ENCODE data around the gene DMRTC1. TPM values are rescaled to one million over a fixed set of nuclear protein-coding genes. Genes with fewer than 3 reads are reported as not detected.
"Not testable (repeated sequence)": the region's sequence is repeated elsewhere in the genome, so short reads cannot be mapped to it uniquely, and the experiment has no call there.

Gene DMRTC1, protein sequence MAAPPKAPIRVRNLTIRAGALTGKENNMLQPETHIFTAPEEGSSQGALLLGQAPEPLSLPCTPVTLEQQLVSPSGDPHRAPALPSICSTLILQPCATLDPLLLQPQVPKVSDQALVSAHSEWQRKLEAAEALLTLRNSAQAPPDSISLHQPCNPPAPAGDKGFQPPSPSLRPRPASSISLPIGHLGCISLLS
- total RNA-seq = under 1 TPM in 1 of 2 donors, not detected in 1; 0.21 TPM

DNA sequence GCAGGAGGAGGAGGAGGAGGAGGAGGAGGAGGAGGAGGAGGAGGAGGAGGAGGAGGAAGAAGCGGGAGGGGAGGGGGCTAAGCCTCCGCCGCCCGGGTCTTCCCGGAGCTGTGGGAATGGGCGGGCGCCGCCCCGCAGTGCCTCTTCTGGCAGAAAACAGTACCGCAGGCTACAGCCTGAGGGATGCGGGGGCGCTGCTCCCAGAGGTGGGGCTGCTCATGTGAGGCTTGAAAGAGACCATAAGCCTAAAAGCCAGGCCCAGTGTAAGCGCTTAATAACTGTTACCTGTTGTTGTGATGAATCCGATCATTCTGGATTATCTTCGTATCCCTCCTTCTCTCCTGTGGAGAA, at the start of gene DMRTC1:
Gene DMRTC1 (minus strand): TSS at position 19 of the 351 bp plus-strand sequence. CDS start 68,143 bp downstream, outside the sequence.
- DNase-seq (ENCODE audit: low spot score in 2 of 2); H3K36me3 Mint-ChIP-seq; H3K9me3 Mint-ChIP-seq; H3K27ac Mint-ChIP-seq: not testable (repeated sequence)
- ATAC-seq = peak; percentile 82 to 85

DNA sequence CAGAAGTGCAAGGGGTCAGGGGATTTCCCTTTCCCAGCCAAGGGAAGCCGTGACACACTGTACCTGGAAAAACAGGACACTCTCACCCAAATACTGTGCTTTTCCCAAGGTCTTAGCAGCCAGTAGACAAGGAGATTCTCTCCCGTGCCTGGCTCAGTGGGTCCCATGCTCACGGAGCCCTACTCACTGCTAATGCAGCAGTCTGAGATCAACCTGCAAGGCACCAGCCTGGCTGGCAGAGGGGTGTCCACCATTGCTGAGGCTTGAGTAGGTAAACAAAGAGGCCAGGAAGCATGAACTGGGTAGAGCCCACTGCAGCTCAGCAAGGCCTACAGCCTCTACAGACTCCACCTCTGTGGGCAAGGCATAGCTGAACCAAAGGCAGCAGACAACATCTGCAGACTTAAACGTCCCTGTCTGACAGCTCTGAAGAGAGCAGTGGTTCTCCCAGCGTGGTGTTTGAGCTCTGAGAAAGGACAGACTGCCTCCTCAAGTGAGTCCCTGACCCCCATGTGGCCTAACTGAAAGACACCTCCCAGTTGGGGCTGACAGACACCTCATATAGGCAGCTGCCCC, 37.3 kb upstream of the DMRTC1 start:
- not testable (repeated sequence) for H3K36me3 Mint-ChIP-seq; DNase-seq (ENCODE audit: low spot score in 2 of 2)

DNA sequence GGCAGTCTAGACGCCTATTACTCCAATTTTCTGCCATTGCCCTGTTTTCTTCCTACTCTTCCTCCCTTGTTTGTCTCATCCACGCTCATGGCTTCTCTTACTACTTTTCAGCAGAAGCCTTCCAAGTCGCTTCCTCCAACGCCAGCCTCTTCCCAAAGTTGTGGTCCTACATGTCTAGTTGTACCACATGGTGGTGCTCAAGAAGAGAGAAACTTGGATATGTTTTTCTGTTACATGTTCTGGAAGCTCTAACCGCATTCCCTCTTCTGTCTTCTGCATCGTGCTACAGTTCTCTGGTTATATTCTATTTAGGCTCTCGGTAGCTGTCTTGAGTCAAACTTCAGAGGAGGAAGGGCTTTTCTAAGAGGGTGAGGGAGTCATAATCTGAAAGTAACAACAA, 31.2 kb upstream of the DMRTC1 start:
- H3K27ac Mint-ChIP-seq; H3K36me3 Mint-ChIP-seq; DNase-seq (ENCODE audit: low spot score in 2 of 2); ATAC-seq; H3K9me3 Mint-ChIP-seq: not testable (repeated sequence)

More for the DNA sequence above, 37.3 kb upstream of the DMRTC1 start:
- not testable (repeated sequence) for ATAC-seq, H3K27ac Mint-ChIP-seq
- peaks cover 0 to 11% of the 10 kb centered on the region in 2 donors for H3K9me3 Mint-ChIP-seq

DNA sequence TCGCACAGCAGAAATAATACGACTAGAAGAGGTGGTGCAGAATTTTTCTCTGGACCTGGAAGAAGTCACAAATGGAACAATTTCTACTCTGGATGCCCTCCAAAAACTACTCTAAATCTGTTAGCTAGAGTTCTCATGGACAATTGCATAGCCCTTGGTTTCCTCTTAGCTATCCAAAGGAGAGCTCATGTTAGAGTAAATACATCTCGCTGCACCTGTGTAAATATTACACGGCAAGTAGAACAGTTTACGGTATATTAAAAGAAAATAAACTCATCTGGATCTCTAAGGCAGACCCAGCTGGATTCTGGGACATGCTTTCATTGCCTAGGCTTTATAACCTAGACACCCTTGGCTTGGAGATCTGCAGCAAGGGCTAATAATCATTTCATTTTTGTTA, 28.2 kb upstream of the DMRTC1 start:
- H3K9me3 Mint-ChIP-seq; H3K36me3 Mint-ChIP-seq; DNase-seq (ENCODE audit: low spot score in 2 of 2); H3K27ac Mint-ChIP-seq; ATAC-seq: not testable (repeated sequence)

DNA sequence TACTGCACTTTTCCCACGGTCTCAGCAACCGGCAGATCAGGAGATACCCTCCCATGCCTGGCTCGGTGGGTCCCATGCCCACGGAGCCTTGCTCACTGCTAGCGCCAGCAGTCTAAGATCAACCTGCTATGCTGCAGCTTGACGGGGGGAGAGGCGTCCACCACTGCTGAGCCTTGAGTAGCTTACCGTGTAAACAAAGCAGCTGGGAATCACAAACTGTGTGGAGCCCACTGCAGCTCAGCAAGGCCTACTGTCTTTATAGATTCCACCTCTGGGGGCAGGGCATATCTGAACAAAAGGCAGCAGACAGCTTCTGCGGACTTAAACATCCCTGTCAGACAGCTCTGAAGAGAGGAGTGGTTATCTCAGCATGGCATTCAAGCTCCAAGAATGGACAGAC, 16.3 kb upstream of the DMRTC1 start:
- not testable (repeated sequence) for H3K9me3 Mint-ChIP-seq; H3K36me3 Mint-ChIP-seq; ATAC-seq; H3K27ac Mint-ChIP-seq; DNase-seq (ENCODE audit: low spot score in 2 of 2)

DNA sequence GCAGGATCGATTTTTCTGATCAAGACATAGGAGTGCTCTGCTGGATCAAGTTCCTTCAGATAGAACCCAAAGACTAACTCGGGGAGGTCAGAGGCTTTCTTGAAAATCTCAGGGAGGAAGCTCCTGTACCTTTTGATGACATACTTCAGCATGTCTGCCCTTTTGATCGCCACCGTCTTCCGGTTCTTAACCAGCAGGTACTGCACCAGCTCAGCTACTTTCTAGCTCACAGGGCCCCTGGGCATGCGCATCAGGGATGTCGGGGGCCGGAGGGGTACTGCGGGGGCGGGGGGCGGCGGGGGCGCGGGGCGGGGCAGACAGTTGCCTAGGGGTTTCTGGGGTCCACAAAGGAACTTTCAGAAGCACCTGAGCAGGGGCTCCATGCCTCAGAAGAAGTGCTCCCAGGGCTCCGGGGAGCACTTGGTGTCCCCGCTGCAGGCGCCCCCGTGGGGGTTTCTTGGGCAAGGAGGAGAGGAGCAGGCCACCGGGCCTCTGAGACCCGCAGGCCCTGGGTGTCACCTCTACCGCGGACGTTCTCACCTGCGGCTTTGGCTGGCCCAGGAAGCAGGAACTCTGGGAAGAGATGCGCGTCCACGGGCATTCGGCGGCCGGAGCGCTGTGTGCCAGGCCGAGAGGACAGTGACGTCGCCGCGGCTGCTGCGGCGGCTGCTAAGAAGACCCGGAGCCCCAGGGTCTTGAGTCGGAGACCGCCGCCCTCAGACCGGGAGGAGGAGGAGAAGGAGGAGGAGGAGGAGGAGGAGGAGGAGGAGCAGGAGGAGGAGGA, 410 bp downstream of the DMRTC1 start:
- not testable (repeated sequence) for DNase-seq (ENCODE audit: low spot score in 2 of 2); H3K36me3 Mint-ChIP-seq; H3K9me3 Mint-ChIP-seq; H3K27ac Mint-ChIP-seq
- peak; percentile 86 to 89 for ATAC-seq

DNA sequence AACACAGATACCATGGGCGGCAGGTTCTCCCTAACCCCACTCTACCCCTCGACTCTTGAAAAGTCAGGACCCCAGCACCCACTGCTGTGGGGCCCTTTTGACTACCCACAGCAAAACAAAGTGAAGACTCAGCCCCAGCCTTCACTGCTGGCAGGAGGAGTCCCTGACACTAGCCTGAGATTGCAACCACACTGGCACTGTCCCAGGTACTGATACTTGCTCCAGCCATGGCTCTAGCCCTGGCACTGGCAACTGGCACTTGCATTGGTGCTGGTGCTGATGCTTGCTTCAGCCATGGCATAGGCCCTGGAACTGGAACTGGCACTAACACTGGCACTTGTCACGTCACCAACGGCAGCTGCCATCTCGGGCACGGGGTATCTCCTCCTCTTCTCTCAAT, 1.4 kb downstream of the DMRTC1 start:
- ATAC-seq; H3K9me3 Mint-ChIP-seq; H3K27ac Mint-ChIP-seq; H3K36me3 Mint-ChIP-seq; DNase-seq (ENCODE audit: low spot score in 2 of 2): not testable (repeated sequence)

DNA sequence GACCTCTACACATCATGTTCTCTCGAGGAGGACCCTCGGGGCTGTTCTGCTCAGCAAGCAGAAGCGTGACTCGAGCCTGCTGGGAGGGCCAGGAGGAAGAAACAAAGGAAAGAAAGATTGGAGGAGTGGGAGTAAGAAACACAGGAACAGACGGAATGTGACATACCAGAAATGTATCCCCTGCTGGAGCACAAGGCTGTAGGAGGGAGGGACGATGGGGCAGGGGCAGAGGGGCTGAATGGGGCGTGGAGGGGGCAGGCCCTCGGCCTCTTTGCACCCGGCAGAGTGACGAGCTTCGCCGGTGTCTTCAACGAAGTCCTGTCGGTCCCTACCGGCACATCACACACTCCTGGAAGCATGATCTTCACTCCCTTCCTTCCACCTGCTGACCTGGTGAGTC, 5.7 kb downstream of the DMRTC1 start, which contains the start of gene FAM236A:
Gene FAM236A (plus strand): TSS at position 301 of the 400 bp plus-strand sequence. CDS start 57 bp downstream, at position 358.
- H3K27ac Mint-ChIP-seq; ATAC-seq; DNase-seq (ENCODE audit: low spot score in 2 of 2); H3K36me3 Mint-ChIP-seq; H3K9me3 Mint-ChIP-seq: not testable (repeated sequence)

DNA sequence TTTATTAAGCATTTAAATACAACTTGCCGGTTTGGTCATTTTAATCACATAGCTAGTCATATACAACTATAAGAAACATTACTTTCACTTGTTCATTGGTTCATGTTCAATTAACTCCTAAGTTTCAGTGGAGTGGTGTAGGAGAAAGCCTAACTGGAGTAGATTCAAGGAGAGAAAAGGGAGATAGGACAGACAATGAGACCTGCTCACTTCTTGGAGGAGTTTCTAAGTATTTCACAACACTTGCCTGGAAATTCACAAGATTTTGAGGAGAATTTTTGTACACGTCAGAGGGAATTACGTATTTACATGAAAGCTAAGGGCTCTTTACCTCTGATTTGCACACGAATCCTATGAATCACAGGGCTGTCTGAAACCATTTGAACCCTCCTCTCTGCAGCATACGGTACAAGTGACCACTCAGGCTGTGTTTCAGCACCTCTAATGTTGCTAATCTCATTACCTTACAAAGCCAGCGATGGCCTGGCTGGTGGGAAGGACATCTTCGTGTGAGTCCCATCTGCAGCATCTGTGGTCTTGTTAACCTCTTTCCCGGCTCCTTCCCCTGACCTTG, 6.7 kb downstream of the DMRTC1 start:
- H3K36me3 Mint-ChIP-seq; DNase-seq (ENCODE audit: low spot score in 2 of 2); H3K9me3 Mint-ChIP-seq; ATAC-seq; H3K27ac Mint-ChIP-seq: not testable (repeated sequence)

DNA sequence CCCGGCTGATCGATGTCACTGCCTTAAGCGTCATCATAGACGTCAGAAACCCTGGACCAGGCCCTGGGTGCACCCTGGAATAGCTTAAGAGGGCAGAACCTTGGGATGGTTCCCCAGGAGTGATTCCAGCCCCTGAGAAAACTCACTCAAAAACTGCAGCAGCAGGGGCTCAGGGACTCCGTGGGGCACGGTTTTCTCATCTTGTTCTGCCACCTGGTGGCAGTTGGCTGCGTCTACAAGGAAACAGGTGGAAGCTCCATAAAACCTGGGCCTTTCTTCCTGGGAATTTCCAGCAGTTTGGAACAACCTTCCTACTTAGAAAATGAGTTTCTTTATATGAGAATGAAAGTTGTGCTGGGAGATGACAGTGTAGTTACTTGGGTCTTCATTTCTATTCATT, 7.2 kb downstream of the DMRTC1 start:
- not testable (repeated sequence) for DNase-seq (ENCODE audit: low spot score in 2 of 2); ATAC-seq; H3K27ac Mint-ChIP-seq; H3K36me3 Mint-ChIP-seq; H3K9me3 Mint-ChIP-seq

DNA sequence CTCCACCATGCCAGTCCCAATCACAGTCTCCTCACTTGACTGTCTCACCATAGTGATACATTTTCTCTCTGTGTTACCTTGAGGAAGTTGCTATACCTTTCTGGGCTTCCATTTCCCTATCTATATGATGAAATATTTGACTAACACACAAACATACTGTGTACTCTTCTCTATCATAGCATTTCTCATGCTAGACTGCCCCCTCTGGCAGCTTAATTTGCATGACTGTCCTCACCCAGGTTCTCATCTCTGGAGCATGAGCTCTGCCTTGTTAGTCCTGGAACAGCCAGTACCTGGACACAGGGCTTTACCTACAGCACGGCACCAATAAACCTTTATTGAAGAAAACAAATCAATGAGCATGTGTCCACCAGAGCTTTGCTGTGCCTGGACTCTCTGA, 11.4 kb downstream of the DMRTC1 start:
- not testable (repeated sequence) for ATAC-seq; H3K27ac Mint-ChIP-seq; DNase-seq (ENCODE audit: low spot score in 2 of 2)

DNA sequence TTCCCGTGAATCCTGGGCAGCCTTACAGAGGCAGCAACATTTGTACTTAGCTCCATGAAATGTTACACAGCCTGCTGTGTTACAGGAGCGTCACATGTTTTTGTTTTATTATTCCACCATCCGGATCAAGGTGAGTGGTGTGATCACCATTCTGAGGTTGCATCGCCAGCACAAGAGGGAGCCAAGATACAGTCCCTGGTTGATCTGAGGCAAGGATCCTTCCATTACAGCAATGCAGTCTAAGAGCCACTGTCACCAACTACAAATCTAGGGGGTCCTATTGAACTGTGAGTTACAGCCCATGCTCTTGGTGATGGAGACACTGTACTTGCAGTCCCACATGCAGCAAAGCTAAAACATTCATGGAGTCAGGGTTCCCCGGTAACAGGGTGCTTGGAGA, 27.5 kb downstream of the DMRTC1 start:
- DNase-seq (ENCODE audit: low spot score in 2 of 2); ATAC-seq; H3K27ac Mint-ChIP-seq; H3K36me3 Mint-ChIP-seq; H3K9me3 Mint-ChIP-seq: not testable (repeated sequence)

More for the DNA sequence above, 11.4 kb downstream of the DMRTC1 start:
- H3K9me3 Mint-ChIP-seq, H3K36me3 Mint-ChIP-seq: not testable (repeated sequence)

DNA sequence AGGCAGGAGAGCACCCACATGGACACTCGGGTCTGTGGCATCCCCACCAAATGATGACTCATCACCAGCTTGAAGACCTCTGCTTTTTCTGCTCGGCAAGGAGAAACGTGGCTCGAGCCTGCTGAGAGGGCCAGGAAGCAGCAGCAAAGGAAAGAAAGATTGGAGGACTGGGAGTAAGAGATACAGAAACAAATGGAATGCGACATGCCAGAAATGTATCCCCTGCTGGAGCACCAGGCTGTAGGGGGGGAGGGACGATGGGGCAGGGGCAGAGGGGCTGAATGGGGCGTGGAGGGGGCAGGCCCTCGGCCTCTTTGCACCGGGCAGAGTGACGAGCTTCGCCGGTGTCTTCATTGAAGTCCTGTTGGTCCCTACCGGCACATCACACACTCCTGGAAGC, 31.3 kb downstream of the DMRTC1 start, which contains the start of gene FAM236C:
Gene FAM236C (plus strand): TSS at position 301 of the 400 bp plus-strand sequence. CDS start 100 bp downstream, outside the sequence.
- not testable (repeated sequence) for H3K27ac Mint-ChIP-seq; H3K36me3 Mint-ChIP-seq; ATAC-seq; H3K9me3 Mint-ChIP-seq; DNase-seq (ENCODE audit: low spot score in 2 of 2)

DNA sequence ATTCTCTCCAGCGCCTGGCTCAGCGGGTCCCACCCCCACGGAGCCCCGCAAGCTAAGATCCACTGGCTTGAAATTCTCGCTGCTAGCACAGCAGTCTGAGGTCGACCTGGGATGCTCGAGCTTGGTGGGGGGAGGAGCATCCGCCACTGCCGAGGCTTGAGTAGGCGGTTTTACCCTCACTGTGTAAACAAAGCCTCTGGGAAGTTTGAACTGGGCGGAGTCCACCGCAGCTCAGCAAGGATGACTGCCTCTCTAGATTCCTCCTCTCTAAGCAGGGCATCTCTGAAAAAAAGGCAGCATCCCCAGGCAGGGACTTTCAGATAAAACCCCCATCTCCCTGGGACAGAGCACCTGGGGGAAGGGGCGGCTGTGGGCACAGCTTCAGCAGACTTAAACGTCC, 53.9 kb downstream of the DMRTC1 start:
- not testable (repeated sequence) for H3K9me3 Mint-ChIP-seq; ATAC-seq; H3K36me3 Mint-ChIP-seq; H3K27ac Mint-ChIP-seq; DNase-seq (ENCODE audit: low spot score in 2 of 2)

DNA sequence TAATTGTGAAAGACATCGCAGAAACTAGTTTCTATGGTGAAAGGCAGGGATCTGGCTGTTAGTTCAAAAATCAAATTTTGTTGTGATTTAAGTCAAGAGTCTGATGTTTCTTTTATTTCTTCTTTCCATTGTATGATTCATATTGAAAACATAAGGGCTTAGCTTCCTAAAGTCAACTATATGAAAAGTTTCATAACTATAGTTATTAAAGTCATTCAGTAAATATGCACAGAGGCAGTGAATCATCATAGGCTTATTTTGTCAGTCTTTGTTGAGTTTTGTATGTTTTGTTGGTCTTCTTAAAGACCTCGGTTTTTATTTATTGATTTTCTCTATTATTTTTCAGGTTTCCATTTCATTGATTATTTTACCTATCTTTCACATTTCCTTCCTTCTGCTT, 60.7 kb downstream of the DMRTC1 start:
- not testable (repeated sequence) for H3K36me3 Mint-ChIP-seq; DNase-seq (ENCODE audit: low spot score in 2 of 2); H3K27ac Mint-ChIP-seq; H3K9me3 Mint-ChIP-seq; ATAC-seq

DNA sequence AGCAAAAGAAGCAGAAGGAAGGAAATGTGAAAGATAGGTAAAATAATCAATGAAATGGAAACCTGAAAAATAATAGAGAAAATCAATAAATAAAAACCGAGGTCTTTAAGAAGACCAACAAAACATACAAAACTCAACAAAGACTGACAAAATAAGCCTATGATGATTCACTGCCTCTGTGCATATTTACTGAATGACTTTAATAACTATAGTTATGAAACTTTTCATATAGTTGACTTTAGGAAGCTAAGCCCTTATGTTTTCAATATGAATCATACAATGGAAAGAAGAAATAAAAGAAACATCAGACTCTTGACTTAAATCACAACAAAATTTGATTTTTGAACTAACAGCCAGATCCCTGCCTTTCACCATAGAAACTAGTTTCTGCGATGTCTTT, 106.1 kb downstream of the DMRTC1 start:
- not testable (repeated sequence) for H3K27ac Mint-ChIP-seq; H3K9me3 Mint-ChIP-seq; H3K36me3 Mint-ChIP-seq; DNase-seq (ENCODE audit: low spot score in 2 of 2)
- peak in 1 of 2 donors; percentile 16 for ATAC-seq

DNA sequence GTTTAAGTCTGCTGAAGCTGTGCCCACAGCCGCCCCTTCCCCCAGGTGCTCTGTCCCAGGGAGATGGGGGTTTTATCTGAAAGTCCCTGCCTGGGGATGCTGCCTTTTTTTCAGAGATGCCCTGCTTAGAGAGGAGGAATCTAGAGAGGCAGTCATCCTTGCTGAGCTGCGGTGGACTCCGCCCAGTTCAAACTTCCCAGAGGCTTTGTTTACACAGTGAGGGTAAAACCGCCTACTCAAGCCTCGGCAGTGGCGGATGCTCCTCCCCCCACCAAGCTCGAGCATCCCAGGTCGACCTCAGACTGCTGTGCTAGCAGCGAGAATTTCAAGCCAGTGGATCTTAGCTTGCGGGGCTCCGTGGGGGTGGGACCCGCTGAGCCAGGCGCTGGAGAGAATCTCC, 112.9 kb downstream of the DMRTC1 start:
- ATAC-seq; DNase-seq (ENCODE audit: low spot score in 2 of 2); H3K27ac Mint-ChIP-seq: not testable (repeated sequence)

More for the DNA sequence above, 112.9 kb downstream of the DMRTC1 start:
- not testable (repeated sequence) for H3K9me3 Mint-ChIP-seq, H3K36me3 Mint-ChIP-seq

Measured in activated naive CD4-positive, alpha-beta T cell treated with anti-CD3 and anti-CD28 coated beads, Interleukin-2, amount 50 U/mL, for 72 hours (primary cell).